Retinal pigment epithelial cell (primary cell): Measurements from ENCODE around the gene GSK3B.

ENCODE experiments used
- DNase-seq: peaks from one replicate; pipeline ENCODE4 v3.0.0-alpha.2; 2010; ENCODE audit warnings: low read depth
- H3K4me3 ChIP-seq: 2 replicates; pipeline ENCODE4 v1.5.1; 2011; ENCODE audit warnings: mild to moderate bottlenecking, low read length, control low read depth, moderate library complexity
- TF ChIP-seq, protein P1 (sequence below): conservative IDR thresholded peaks from 2 replicates; pipeline ENCODE4 v1.5.1; 2011; ENCODE audit warnings: low read depth, low read length, control low read depth, inconsistent platforms

The GSK3B gene

DNA sequence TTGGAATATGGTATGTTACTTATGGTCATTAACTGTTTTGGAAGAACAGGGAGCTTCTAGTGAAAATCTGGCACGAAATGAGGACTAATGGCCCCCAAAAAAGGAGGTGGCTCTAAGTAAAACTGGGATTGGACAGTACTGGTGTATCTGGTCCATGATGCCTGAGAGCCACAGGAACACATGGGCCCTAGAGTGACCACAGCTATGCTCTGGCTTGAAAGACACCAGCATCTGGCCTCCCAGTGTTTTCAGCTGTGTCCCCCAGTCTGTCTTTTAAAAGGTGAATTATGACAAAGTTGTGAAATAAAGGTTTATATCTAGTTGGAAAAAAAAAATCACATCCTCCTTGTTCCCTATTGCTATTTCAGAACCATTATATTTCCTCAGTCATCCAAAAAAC lies 64.5 kb downstream of the GSK3B start:
- no peak for DNase-seq
- no peak overlapping the region for H3K4me3 ChIP-seq
- TF ChIP-seq, protein P1, sequence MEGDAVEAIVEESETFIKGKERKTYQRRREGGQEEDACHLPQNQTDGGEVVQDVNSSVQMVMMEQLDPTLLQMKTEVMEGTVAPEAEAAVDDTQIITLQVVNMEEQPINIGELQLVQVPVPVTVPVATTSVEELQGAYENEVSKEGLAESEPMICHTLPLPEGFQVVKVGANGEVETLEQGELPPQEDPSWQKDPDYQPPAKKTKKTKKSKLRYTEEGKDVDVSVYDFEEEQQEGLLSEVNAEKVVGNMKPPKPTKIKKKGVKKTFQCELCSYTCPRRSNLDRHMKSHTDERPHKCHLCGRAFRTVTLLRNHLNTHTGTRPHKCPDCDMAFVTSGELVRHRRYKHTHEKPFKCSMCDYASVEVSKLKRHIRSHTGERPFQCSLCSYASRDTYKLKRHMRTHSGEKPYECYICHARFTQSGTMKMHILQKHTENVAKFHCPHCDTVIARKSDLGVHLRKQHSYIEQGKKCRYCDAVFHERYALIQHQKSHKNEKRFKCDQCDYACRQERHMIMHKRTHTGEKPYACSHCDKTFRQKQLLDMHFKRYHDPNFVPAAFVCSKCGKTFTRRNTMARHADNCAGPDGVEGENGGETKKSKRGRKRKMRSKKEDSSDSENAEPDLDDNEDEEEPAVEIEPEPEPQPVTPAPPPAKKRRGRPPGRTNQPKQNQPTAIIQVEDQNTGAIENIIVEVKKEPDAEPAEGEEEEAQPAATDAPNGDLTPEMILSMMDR: no peak

DNA sequence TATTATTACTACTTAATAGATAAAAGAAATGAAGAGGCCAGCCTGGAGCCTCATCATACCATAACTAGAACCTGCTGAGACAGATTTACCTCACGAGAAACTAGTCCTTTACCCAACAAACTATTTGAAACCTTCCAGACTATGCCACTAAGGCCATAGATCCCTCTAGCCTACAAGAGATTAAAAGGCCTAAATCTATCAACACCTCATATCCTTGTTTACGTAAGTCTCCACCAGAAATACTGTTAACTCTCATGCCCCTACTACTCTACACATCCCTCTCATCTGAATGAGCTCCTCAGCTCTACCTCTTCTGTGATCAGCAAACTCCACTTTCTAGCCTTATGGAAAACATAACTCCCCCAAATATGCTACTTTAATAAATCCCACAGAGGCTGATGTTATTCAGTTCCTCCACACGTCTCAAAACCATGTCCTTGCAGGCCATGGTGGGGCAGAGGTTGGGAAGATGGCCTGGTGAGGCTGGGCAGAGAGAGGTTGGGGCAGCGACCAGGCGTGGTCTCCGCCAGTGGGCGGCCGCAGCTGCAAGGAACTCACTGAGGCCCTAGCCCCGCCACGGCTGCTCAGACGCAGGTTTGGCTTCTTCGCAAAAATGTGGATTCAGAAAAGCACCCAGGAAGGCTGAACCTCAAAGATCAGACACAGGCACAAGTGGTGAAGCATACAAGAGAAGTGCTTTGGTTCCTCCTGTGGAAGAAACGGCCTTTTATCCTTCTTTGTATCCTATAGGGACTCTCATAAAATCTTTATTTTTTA lies 65.8 kb downstream of the GSK3B start:
- TF ChIP-seq, protein P1: no peak
- DNase-seq: no peak
- no peak overlapping the region for H3K4me3 ChIP-seq

DNA sequence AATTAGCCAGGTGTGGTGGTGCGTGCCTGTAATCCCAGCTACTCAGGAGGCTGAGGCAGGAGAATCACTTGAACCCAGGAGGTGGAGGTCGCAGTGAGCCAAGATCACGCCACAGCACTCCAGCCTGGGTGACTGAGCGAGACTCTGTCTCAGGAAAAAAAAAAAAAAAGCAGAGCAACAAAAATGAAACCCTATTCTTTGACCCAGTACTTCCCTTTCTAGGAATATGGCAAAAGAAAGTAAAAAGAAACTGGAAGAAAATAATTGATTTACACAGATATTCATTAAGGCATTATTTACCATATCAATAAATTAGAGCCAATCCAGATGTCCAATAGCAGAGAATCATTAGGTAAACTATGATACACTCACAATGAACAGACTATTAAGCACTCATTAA lies 67.0 kb downstream of the GSK3B start:
- no peak overlapping the region for H3K4me3 ChIP-seq

DNA sequence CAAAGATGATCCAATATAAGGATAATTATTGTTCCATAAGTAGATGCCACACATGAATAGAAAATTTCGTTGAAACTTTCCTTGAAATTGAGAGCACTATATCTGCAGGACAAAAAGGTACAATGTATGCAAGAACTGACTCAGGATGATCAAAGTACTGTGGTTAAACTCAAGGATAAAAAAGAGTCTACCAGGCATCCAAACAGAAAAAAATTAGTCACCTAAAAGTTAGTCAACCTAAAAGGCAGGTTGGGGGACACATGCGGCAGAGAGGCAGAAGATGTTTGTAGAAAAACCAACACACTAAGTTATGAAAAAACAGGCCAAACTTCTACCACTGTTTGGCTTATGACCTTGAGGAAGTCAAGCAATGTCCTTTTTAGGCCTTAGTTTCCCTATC lies 68.7 kb downstream of the GSK3B start:
- no peak overlapping the region for H3K4me3 ChIP-seq
- no peak for DNase-seq
- TF ChIP-seq, protein P1: no peak

More for the DNA sequence above, 67.0 kb downstream of the GSK3B start:
- TF ChIP-seq, protein P1: no peak
- DNase-seq: no peak

DNA sequence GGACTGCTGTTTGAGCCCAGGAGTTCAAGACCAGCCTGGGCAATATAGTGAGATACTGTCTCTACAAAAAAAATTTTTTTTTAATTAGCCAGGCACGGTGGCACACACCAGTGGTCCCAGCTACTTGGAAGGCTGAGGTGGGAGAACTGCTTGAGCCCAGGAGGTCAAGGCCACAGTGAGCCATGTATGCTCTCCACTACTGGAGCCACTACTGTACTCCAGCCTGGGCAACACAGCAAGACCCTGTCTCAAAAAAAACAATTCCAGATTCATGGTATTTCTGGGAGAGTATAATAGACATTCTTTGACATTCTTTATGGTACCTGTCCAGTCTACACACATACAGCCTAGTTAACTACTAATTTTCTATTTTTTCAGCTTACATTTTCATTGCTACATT lies 70.1 kb downstream of the GSK3B start:
- TF ChIP-seq, protein P1: no peak
- no peak overlapping the region for H3K4me3 ChIP-seq
- DNase-seq: no peak

DNA sequence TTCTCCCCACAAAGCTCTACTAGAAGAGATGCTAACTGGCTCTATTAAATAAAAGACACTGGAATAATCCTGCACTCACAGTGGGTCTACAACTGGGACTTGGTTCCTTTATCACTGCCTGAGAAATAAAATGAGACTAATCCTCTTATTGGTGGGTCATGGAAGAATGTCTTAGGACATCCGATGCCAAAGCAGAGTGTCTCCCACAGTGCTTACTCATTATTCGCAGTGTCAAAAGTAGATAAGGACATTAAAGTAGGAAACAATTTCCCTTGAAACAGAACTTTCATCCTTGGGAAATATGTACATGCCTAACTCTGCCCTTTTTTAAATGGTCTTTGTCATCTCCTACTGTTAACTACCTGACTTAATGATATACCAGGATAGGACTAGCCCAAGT lies 71.5 kb downstream of the GSK3B start:
- H3K4me3 ChIP-seq: no peak overlapping the region
- DNase-seq: no peak
- TF ChIP-seq, protein P1: no peak

DNA sequence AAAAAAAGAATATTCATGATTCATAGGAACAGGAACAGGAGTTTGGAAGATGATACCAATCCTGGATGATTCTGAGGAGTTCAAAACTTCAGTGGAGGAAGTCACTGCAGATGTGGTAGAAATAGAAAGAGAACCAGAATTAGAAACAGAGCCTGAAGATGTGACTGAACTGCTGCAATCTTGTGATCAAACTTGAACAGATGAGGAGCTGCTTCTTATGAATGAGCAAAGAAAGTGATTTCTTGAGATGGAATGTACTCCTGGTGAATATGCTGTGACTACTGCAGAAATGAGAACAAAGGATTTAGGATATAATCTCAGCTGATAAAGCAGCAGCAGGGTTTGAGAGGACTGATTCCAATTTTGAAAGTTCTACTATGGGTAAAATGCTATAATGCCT lies 72.7 kb downstream of the GSK3B start:
- no peak for DNase-seq
- H3K4me3 ChIP-seq: no peak overlapping the region
- TF ChIP-seq, protein P1: no peak
